Activated T-cell treated with anti-CD3 and anti-CD28 coated beads for 1 hour (primary cell): ENCODE data around the gene DCLK2.

Source experiments
- DNase-seq: peaks from one replicate; pipeline ENCODE4 v3.0.0-alpha.2; 2020; ENCODE audit warnings: low read depth

DCLK2 gene

DNA sequence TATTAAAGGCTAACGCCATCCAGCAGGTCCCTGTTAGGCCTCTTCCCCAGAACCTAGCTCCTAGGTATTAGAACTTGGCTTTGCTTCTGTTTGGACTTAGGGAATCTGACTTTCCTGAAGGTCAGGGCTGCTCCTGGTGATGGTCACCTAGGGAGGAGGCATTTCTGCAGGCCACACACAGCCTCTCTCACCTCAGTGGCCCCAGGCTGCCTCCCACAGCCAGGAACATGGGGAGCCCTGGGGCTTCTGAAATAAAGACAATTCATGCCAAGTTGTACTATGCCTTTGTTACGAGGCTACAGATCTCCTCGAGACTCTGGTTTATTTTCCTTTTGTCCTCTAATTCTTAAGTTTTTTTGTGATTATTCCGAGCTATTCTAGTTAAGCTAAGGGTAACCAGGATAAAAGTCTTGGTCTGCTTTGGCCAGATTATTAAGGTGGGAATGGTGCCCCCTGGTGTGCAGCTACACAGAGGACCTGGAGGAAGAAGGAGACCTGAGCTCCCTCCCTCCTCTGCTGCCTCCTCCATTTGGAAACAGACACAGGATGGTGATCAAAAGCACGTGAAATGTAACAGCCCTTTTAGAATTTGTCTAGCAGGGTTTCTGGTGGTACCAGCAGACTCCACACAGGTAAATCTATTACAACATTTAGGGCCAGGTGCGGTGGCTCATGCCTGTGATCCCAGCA, 131.0 kb downstream of the DCLK2 start:
- DNase-seq, result no peak

DNA sequence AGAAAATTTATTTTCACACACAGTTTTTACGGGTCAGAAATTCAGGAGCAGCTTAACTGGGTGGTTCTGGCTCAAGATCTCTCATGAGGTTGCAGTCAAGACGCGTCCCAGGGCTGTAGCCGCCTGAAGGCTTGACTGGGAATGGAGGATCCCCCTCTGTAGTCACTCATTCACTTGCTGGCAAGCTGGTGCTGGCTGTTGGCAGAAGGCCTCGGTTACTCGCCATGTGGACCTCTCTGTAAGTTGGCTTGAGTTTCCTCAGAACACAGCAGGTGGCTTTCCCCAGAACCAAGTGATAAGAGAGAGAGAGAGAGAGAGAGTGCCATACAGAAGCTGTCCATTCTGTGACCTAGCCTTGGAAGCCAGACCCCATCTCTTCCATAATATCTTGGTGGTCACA, 132.8 kb downstream of the DCLK2 start:
- no peak for DNase-seq

DNA sequence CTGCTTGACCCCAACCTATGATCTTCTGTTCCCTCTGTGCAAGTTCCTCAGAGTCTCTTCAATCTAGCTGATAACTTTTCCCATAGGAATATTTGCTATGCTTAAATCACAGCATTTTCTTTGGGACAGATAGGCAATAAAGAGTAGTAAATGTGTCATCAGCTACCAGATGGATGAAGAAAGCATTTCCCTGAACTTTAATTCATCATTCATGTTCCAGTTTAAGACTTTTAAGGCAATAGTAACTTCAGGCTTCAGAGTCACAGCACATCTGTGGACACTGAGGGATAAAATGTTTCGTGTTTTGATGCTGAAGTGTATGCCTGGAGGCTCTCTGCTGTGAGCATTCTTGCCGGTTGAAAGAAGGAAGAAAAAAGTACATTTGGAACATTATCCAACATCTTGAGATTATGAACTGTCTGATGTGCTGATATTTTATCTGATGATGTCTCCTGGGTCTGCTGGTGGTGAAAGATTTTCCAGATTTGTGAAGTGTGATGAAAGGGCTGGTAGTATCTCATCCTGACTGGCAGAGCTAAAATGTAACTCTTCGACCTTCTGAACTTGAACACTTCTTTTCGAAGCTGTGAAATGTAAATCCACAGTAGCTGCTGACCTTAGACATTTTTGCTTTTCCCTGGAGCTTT, 133.7 kb downstream of the DCLK2 start:
- DNase-seq, result no peak

DNA sequence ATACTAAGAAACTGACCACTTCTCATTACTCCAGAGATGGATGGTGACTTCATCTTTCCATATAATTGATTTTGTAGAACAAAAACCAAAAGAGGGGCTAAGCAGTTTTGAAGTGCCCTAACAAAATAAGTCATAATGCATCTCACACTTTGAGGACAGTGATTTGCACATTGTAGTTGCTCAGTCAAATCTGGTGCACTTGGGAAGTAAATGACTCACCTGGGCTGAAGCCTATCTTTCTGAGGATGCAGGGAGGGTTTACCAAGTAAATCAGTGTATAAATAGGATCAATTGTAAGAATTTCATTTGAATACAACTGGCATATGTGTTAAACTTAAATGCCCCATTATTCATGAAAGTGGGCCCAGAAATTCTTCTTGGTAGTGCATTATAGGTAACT, 134.2 kb downstream of the DCLK2 start:
- DNase-seq, result no peak

DNA sequence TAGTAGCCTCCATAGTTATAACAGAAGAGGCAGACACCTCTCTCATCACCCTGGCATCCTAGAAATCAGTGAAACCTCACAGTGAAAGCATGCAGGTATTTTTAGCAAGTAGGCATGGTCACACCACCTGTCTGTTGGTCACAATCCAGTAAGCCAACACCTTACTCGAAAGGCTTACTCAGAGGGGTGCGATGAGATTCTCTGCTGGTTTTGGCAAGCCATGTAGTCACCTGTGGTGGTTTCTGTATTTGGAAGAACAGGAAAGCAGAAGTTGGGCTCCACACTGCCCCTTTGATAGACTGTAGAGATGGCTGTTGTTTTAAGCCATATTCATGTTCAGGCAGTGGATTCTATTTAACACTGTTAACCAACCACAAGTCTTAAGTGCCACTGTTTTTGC, 134.7 kb downstream of the DCLK2 start:
- DNase-seq, result no peak

DNA sequence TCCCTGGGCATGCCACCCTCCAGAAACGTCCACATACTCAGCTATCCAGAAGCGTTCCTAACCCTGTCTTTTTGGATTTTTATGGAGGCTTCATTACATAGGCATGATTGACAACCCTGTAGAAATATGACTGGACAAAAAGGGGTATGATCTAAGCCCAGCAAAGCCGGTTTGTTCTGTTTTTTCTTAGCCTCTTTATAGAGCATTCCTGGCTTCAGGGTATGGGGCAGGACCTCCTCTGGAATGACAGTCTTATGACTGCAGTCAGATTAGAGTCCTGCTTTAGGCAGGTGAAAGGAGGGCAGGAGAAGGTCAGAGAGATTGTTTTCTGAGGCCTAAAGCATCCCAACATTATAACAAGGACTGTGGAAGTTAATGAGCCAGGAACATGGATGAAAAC, 137.4 kb downstream of the DCLK2 start:
- DNase-seq, result no peak

DNA sequence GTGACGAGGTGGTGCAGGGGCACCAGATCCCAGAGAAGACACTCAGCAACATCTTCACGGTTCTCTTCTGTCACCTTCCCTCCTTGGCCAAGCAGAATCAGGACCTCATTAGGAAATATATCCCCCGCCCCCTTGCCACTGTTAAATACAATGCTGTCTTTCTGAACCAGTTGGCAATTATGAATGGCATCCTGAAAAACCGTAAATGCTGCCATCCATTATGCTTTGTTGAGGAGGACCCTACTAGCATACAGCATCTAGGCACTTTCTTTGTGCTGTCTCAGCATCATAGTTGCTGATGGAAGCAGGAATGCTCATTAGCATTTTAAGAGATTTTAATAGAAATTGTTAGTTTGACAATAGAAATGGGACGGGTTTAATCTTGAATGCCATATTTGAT, 138.5 kb downstream of the DCLK2 start:
- no peak for DNase-seq

DNA sequence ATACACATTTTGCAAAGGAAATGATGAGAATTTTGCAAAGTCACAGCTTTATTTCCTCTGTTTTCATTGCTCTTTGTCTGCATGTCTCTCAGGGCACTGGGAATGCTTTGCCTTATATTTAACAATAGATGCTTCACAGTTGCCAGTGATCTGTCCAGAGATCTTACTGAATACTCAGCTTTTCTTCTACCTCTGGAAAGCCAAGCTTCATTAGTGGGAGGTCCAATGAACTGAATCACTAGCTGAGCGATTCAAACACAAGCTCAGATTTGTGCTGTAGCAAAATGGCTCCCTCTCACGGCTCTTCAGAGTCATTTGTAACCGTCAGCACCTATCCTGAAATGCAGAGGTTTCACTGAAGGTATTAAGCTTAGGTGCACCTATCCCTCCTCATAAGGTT, 138.9 kb downstream of the DCLK2 start:
- DNase-seq, result no peak

DNA sequence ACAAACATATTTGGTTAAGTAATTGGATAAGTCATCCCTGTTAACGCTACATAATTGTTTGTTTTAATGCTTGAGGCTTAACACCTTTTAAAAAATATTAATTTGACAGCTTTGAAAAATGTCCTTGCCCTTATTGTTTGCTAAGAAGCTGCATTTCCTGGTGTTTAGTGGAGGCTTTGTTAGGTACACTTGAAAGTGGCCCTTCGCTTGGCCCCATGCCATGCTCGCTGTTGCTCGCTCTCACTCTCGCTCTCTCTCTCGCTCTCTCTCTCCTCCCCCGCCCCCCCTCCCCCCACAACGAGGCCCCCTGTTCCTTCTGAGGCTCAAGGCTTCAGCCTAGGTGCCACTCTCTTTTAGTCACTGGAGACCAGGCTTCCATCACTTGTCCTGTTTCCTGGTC, 139.6 kb downstream of the DCLK2 start:
- DNase-seq, result no peak

DNA sequence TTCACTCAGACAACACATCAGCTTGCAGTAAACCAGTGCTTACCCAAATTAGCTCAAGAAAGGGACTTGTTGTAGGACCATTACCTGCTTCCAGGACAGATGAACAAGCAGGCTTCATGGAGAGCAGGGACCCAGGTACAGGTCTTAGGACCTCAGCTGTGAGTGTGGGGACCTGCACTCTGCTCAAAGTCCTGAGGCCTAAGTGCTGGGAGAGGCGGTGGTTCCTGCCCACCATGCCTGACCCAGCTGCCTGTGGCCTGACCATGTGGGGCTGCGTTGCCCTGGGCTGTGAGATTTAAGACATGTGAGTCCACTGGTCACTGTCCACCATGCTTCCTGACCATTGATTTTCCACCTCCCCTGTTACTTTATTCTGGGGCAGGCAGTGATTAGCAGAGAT, 140.2 kb downstream of the DCLK2 start:
- no peak for DNase-seq

DNA sequence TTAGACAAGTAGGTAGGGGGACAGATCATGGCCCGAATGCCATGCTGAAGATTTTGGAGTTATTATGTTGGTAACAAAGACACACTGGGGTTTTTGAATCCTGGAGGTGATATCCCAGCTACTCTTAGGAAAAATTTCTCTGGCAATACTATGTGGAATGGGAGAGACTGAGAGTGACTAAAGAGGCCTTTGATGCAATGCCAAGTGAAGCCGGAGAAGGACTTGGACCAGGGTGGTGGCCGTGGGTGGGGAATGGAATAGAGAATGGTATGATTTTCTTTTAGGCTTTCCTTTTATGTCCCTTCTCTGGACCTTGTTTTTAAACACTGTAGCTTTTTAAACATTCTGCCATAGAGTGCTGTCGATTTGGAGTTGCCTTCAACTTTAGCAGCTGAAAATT, 141.6 kb downstream of the DCLK2 start:
- no peak for DNase-seq

DNA sequence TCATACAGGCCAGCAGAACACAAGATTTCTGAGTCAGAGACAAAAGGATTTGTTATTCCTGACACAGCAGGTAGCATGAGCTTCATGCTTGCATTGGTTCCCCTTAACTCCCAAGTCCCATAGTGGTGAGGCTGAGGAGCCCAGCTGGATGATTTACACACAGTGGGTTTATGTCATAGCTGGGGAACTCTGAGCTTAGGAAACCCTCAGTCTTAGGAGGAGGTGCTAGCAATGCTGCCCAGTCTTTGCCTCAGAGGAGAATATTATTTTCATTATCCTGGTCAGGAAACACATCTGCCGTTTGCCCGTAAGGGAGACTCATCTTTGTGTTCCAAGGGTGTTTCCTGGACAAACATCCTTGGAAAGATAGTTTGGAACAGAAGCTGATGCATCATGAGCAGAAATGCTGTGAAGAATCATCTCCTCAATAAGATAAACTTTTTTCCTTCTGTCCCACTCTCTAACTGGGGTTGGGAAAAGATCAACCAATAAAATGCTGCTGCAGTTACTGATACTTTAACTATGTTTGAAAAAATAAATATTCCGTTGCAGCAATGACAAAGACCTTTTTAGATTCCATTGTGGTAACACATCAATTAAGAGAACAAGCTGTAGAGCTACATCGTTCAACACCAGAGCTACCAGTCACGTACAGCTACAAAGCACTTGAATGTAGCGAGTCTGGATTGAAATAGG, 146.8 kb downstream of the DCLK2 start:
- no peak for DNase-seq

DNA sequence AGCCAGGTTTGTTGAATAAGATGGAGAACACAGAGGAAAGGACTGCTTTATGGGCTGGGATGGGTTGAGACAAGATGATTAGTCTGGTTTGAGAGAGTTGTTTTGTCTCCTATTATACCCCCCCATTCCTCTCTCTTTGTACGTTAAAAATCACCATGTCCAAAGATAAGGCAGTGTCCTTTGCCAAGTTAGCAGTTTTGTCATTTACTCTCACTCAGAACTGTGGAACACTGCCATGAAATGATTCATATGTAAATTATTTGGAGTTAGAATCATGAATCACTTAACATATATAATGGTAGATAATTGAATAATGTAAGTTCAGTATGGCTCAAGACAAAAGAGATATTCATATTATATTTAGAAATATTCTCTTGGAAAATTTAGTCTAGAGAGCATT, 151.3 kb downstream of the DCLK2 start:
- DNase-seq, result no peak

DNA sequence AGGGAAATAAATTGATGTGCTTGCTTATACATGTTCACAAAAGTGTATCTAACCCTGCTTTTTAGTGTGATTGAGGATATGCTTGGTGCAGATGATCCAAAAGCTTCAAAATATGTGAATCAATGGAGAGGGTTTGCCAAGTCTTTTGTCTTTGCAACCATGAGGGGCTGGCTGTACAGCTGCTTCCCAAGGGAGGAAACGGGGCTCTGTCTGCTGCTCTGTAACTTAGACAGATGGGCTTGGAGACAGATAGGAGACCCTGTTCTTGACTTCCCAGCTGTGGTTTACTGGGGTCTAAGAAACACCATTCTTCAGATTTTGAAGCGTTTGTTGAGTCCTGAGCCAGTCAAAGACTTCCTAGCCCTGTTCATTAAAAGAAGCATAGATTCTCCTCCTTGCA, 152.3 kb downstream of the DCLK2 start:
- DNase-seq, result no peak

DNA sequence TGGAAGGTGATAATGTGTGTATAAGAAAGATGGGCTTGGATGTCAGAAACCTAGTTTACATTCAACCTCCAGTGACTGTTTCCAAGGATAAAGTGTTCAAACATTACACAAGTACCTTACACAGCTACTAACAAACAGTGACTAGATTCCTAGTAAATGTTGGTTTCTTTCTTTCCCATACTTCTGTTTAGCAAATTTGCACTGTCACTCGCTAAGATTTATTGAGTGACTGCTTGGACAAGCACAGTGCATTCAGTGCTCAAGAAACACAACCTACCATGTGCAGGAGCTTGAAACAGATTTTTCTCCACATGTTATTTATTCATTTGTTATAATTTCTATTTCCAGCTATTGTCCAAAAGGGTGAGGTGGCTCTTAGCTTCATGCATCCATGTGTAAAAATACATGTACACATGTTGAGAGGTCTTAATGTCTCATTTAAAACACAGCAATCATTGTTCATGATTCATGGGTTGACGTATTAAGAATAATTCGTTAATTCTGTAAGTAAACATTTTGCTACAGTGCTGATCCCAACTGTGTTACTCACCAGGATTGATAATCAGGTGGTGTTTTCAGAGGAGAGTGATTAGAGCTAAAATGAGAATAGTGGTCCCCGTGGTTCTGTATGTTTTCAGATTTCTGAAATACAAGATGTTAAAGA, 153.0 kb downstream of the DCLK2 start:
- no peak for DNase-seq

DNA sequence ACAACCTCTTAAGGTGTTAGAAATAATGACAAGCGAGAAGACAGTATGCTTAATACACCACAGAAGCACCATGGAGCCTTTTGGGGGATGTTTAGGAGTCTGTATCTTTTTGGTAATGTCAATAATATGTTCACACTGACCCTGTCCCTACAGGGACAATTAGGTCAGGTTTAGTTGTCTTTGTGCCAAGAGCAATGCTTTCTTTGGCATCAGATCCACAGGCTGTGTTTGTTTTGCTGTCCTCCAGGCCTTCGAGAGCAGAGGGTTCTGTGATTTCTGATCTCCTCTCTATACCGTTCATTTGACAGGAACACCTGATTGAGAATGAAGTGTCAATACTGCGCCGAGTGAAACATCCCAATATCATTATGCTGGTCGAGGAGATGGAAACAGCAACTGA, 153.8 kb downstream of the DCLK2 start:
- no peak for DNase-seq

DNA sequence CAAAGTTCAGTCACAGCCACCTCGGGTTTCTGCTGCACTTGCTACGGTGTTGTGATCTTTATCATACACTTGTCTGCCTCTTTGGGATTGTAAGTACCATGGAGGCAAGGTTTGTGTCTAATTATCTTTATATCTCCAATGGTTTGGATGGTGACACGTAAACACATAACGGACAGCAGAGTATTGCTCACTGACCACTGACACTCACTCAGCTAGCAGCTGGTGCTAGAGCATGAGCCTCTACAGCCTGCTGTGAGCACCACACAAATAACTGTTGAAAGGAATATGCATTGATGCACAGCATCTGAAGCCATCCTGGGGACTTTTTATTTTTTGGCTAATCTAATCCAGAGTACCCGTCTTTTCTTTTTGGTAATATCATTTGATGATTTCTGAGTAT, 156.0 kb downstream of the DCLK2 start:
- DNase-seq, result no peak

DNA sequence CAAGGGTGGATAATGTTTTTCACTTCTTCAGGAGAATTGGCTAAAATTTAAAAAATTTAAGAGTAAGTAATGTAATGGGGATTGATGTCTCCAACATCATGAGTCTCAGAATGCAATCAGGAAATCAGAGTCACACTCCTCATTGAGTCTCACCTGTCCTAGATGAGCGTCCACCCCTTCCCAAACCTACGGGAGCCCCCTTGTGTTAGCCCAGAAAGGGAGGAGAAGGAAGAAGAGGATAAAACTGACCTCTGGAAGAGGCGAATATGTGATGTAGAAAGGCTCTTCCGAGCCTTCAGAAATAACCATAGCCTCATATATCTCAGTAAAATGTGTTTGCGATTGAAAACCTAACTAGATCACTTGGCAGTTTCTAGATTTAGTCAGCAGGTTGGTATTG, 157.1 kb downstream of the DCLK2 start:
- DNase-seq, result no peak

DNA sequence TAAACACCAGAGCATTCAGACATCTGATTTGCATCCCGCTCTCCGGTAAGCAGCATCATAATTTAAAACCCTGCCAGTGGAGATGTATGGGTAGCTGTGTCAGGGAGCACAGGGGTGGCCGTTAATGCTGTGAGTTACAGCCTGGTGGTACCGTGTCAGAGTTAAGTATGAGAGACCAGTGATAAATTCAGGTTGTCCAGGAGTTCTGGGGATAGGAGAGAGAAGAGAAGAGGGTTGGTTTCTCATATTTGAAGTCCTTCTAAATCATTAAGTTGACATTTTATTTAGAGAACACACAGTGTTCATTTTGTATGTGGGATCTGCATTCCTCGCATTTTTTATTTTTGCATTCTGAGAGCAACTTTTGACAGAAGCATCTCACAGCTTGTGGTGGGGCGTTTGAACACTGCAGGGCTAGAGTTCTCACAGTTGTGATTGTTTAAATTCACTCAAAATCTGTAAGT, 157.6 kb downstream of the DCLK2 start:
- no peak for DNase-seq

DNA sequence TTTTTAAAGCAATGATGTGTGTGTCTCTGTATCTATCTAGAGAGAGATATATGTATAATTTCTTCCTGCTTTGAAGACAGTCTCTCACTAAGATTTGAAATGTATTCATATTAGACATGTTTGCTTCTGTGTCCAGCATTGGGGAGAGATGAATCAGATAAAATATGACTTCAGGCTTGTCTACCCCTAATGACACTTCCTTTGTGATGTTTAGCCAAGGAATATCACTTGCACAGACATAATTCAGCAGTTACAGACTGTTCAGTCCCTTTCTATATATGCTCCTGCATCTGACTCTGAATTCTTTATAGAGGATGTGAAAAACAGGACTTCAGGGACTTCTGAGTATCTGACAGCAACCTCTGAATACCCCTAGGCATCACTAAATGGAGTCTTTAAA, 158.4 kb downstream of the DCLK2 start:
- no peak for DNase-seq

DNA sequence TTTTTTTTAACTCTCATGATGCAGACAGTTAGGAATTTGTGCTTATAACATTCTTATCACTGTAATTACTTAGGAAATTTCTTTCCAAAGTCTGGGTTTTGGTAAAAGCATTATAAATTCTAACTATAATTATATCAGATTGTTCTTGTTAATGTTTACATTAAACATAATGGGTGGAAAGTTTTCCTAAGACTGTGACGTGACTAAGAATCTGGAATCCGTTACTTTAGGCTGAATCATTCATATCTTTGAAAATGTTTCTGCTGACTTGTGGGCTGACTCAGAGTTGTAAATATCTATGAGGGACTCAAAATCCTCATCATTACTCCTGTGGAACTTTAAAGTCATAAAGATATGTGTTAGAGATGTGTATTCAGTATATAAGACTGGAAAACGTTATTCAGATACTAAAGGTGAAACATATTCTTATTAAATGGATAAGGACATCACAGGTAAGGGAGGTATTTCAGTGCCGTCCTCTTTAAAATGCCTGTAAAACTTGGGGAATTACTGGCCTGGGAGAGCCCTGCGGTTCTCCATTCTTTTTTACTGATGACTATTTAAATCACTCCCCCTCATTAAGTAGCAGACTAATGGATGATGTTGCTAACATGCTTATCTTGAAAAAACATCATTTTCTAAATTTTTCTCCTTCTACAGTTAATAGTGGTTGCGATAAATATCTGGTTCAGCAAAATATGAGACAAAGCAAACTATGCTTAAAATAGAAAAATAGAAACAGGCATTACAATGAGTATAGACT, 159.0 kb downstream of the DCLK2 start:
- no peak for DNase-seq

DNA sequence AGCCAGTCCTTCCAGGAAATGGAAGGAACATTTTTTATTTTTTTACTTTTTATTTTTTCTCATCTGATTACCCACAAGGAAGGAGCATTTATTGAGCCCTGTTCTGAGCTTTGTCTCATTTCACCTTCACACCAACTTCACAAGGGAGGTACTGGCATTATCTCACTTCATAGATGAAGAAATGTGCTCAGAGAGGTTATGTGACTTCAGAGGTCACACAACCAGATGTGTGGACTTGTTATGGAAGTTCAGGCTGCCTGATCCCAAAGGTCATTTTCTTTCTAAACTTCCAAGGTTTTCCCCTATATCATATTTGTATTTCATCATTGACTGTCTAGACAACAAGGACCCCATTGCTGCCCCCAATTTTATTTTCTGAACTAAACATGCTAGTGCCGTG, 160.3 kb downstream of the DCLK2 start:
- no peak for DNase-seq
